Fibroblast of peridontal ligament (primary cell): ENCODE data around the gene MYO1H.
"Not testable (repeated sequence)": the region's sequence is repeated elsewhere in the genome, so short reads cannot be mapped to it uniquely, and the experiment has no call there.

ENCODE experiments used
- DNase-seq: peaks from one replicate; pipeline ENCODE4 v3.0.0-alpha.2; 2010; ENCODE audit errors: extremely low read depth

MYO1H gene, protein sequence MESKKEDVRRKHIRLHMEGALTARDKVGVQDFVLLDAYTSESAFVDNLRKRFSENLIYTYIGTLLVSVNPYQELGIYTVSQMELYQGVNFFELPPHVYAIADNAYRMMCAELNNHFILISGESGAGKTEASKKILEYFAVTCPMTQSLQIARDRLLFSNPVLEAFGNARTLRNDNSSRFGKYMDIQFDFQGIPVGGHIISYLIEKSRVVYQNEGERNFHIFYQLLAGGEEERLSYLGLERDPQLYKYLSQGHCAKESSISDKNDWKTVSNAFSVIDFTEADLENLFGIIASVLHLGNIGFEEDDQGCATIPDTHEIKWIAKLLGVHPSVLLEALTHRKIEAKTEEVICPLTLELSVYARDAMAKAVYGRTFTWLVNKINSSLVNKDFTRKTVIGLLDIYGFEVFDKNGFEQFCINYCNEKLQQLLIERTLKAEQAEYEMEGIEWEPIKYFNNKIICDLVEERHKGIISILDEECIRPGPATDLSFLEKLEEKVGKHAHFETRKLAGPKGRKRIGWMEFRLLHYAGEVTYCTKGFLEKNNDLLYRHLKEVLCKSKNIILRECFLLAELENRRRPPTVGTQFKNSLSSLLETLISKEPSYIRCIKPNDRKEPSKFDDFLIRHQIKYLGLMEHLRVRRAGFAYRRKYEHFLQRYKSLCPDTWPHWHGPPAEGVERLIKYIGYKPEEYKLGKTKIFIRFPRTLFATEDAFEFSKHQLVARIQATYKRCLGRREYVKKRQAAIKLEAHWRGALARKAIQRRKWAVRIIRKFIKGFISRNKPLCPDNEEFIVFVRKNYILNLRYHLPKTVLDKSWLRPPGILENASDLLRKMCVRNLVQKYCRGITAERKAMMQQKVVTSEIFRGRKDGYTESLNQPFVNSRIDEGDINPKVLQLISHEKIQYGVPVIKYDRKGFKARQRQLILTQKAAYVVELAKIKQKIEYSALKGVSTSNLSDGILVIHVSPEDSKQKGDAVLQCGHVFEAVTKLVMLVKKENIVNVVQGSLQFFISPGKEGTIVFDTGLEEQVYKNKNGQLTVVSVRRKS

GRCh38 chr12:109347589-109347988 is at the start of gene MYO1H:
Gene MYO1H (plus strand): TSS chr12:109347900. CDS start chr12:109347961, 61 bp downstream.
- DNase-seq = no peak

- DNase-seq = no peak
Measured at GRCh38 chr12:109299849-109300248, 47.9 kb upstream of the MYO1H start.

DNA sequence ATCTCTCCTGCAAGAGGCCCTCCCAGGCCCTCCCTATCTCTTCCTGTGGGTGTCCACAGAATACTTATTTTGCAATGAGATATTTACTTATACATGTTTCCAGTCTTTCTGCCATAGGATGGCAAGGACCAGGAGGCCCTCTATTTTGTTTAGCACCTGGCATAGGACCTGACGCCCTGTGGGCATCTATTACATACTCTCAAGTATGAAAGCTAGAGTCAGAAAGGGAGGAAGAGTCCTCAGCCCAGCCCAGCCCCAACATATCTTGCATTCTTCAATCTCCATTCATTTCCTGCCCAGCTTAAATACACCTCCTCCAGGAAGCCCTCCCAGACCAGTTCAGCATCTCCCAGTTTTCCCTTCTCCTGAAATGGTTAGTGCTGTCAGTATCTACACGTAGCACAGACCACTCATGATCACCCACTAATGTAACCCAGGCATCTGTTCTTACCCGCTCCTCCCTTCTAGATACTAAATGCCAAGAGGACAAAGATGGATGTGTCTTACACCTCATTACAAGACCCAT is 46.0 kb upstream of the MYO1H start:
- no peak for DNase-seq

DNA sequence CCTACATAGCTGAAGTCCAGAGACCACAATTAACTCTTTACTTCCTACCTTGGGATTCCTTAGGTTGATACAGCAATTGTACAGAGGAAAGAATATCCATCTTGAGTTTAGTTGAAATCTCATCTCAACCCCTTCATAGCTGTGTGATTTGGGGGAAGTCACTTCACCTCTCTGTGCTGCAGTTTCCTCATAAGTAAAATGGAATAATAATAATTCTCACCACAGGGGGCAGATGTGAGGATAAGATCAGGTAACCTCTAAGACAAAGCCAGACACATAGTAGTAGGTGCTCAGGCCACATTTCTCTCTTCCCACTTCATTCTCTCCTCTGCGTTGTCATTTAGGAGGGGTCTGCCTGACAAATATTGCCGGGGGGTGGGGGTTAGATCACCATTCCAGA is 45.3 kb upstream of the MYO1H start:
- DNase-seq = no peak

DNA sequence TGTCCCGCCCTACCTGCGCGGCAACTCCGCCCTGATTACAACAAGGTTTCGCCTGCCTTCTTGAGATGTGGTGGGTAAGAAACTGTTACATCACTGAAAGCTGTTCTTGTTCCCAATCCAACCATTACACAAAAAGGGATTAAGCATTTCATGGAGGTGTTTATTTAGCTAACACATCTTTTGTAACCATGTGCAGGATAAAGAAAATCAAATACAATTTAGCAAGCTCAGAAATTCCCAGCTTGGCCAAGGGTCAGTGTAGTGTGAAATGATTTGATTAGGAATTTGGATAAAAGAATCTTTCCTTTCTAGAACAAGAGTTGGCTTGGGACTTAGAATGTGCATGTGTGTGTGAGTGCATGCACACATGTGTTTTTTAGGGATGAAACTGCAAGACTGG is 44.9 kb upstream of the MYO1H start:
- DNase-seq = no peak

- DNase-seq = no peak
Measured at GRCh38 chr12:109304485-109304884, 43.2 kb upstream of the MYO1H start.

DNA sequence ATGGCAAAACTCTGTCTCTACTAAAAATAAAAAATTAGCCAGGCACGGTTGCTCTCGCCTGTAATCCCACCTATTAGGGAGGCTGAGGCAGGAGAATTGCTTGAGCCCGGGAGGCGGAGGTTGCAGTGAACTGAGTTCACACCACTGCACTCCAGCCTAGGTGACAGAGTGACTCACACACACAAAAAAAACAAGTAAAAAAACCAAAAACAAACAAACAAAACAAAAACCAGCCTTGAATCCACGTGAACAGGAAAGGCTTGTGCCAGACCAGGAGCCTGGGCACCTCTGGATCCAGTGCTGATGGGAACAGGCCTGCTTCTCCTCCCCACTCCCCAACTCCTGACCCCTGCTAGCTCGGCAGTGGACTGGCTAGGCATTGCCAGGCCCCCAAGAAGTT is 42.2 kb upstream of the MYO1H start:
- DNase-seq = no peak

DNA sequence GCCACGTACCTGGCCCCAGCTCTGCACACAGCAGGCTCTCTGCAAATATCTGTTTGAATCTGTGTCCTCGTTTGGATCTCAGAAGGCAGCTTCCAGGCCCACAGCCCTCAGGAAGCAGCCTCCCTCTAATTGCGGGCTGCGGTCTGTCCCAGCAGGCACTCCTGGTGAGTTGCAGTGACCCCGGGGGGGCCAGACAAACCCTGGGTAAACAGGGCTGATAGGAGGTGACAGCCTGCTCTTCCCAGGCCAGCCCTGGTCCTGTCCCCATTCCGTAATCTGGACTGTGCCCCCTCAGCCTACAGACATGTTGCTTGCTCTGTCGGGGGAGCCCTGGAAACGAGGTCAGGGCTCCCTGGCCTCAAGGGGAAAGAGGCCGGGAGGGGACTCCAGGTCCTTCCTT is 40.6 kb upstream of the MYO1H start:
- no peak for DNase-seq

- no peak for DNase-seq
Measured at GRCh38 chr12:109308534-109309380, 38.9 kb upstream of the MYO1H start, which contains the start of gene FOXN4. Gene FOXN4 (minus strand): TSS chr12:109309284. CDS start chr12:109308321, 963 bp downstream.

- no peak for DNase-seq
Measured at GRCh38 chr12:109309381-109310246, 38.1 kb upstream of the MYO1H start.

DNA sequence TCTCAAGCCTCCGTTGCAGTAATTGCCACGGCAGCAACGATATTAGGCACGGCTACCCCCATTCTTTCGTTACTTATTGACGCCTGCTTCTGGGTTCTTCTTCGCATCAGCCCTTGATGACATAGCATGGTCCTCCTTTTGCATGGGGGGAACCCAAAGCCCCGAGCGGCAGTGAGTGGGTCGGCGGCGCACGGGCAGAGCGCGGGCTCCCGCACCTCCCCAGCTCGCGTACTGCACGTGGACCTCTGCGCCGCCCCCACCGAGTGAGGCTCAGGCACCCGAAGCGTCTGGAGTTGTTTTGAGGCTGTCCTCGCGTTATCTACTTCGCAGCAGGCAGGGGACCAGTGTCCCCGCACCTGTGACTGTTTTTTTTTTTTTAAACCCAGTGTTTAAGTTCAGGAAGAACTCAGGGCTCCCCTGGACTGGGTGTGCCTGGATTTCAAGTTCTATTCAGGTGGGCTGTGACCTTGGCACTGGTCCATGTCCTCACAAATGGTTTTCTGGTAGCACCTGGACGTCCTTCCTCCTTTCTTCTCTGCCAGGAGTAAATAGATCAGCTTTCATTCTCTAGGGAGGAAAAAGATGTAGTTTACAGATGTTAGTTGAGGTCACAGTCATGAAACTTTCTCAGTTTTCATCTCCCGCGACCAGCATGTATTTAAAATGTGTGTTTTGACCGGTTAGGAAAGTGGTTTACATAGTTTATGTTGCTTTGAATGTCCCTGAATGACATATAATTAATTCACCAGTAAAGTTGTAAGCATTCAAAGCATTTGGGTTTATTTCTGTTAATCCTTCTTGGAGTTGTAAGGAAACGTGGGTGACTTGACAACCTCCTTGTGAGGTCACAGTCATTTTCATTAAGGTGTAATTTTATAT is 37.2 kb upstream of the MYO1H start:
- no peak for DNase-seq

- DNase-seq = not testable (repeated sequence)
Measured at GRCh38 chr12:109321294-109321693, 26.4 kb upstream of the MYO1H start.

DNA sequence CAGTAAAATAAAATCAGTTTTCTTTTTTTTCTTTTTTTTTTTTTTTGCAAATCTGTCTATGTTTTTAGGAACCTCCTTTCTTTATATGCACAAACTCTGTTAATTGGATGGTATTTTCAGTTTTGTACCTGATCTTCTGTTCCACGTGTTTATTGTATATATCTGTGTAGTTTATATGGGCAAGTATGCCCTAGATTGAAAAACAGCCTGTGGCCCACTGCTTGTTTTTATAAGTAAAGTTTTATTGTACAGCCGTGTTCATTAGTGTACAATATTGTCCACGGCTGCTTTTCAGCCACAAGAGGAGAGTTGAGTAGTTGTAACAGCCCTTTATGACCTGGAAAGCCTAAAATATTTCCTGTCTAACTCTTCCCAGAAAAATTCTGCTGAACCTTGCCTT is 18.7 kb upstream of the MYO1H start:
- no peak for DNase-seq

GRCh38 chr12:109329686-109330085 is 18.0 kb upstream of the MYO1H start:
- no peak for DNase-seq

DNA sequence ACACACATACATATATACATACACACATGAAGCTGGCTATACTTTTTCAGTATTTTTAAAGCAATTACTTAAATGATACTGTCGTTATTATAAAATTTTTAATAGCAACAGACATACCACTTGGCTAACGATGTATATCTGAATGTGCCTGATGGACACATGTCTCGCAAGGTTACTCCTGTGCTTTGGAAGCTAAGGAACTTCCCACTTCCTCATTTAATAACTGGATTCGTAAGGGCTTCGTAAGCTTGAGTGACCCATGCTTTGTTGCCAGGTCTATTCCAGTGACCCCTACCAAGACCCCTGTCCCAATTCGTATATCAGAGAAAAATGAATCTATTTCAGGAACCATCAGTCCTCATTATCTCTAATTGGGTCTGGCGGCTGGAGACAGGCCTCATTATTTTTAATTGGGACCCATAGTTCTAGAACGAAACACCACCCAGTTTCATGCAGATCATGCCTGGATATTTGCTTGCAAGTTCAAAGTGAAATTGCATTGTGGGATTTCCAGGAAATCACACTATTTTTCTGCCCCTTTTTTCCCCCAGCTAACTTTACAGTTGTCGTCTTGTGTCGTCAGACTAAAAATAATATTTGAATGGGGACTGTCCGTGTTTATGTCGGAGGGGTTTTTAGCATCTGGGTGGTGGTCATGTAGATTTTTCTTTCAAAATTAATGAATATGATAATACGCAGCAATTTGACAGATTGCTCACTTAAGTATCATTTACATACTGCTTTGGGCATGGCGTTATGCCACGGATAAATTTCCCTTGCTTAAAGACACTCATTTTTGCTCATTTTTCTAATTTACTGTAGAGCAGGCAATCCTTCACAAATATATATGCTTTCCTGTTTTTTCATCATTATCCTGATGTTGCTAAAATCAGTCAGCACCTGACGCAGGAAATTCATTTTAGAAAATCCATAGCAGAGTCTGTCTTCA is 17.1 kb upstream of the MYO1H start:
- no peak for DNase-seq

GRCh38 chr12:109331301-109331952 is 16.3 kb upstream of the MYO1H start:
- DNase-seq = no peak

GRCh38 chr12:109334887-109335286 is 12.8 kb upstream of the MYO1H start:
- no peak for DNase-seq

DNA sequence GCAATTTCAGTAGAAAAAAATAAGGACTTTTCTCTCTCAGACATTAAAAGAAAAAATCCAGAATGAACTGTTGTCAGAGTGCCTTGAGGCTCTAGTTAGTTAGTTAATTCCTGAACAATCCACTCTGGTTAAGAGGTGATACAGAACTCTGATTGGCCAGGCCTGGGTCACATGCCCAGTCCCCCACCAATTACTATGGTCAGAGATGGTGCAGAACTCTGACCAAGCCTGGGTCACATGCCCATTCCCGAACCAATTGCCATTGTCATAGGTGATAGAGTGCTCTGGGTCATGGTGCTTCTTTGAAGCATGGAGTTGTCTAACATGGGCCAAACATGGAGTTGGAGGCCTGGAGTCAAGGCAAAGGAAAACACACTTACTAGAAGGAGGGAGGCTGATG is 11.1 kb upstream of the MYO1H start:
- DNase-seq = no peak
